OCI-LY7 (cell line): Measurements from ENCODE around the gene HDAC4. TPM values are rescaled to one million over a fixed set of nuclear protein-coding genes. Genes with fewer than 3 reads are reported as not detected.

Source experiments
- BruUV-seq: library from RNA; stranded (reverse); fragments of 400-500 nt; replicated peaks from 2 replicates; lab custom pipeline; 2021; lab: Mats Ljungman, UMichigan
- CTCF ChIA-PET: fragments of 300-600 bp; sonication (Branson Sonifier 250); formaldehyde crosslinking; loops from one replicate; lab custom pipeline; 2022; ENCODE audit warnings: antibody characterized with exemption; ENCODE audit not compliant: unreplicated experiment; lab: Charles Lee
- POLR2A ChIA-PET: fragments of 300-600 bp; sonication (Branson Sonifier 250); formaldehyde crosslinking; loops from one replicate; lab custom pipeline; 2022; ENCODE audit warnings: antibody characterized with exemption; lab: Charles Lee
- DNase-seq: peaks from one replicate; pipeline ENCODE4 v3.0.0-alpha.2; 2015; ENCODE audit warnings: low spot score
- H2AFZ ChIP-seq: fragments of 200-600 bp; sonication (generic), shearing (Covaris generic); 2 replicates; pipeline ENCODE4 v1.6.1; 2014; ENCODE audit warnings: mild to moderate bottlenecking, antibody characterized with exemption, low read length, moderate library complexity
- H3K27ac ChIP-seq: fragments of 200-600 bp; sonication (generic); 2 replicates; pipeline ENCODE4 v1.5.1; 2014; ENCODE audit warnings: mixed run types, low read depth, mild to moderate bottlenecking, moderate library complexity, low read length, inconsistent platforms; ENCODE audit not compliant: poor library complexity, severe bottlenecking
- H3K36me3 ChIP-seq: fragments of 200-600 bp; sonication (generic); 2 replicates; pipeline ENCODE4 v1.6.1; 2014; ENCODE audit warnings: mild to moderate bottlenecking, antibody characterized with exemption, low read length, moderate library complexity, mixed read lengths; ENCODE audit not compliant: insufficient read depth
- H3K4me1 ChIP-seq: fragments of 200-600 bp; sonication (generic); 2 replicates; pipeline ENCODE4 v1.5.1; 2014; ENCODE audit warnings: mild to moderate bottlenecking, low read length; ENCODE audit not compliant: insufficient read depth, poor library complexity, severe bottlenecking
- H3K4me2 ChIP-seq: fragments of 200-600 bp; sonication (generic); 2 replicates; pipeline ENCODE4 v1.6.1; 2014; ENCODE audit warnings: mild to moderate bottlenecking, low read length
- H3K4me3 ChIP-seq: fragments of 200-600 bp; sonication (generic); 2 replicates; pipeline ENCODE4 v1.5.1; 2014; ENCODE audit warnings: mild to moderate bottlenecking, low read depth, low read length; ENCODE audit not compliant: poor library complexity, severe bottlenecking
- H3K79me2 ChIP-seq: fragments of 200-600 bp; sonication (generic); 2 replicates; pipeline ENCODE4 v1.6.1; 2016; ENCODE audit warnings: low read depth, mild to moderate bottlenecking, low read length, moderate library complexity, mixed read lengths; ENCODE audit not compliant: insufficient read depth
- H3K9me2 ChIP-seq: fragments of 200-600 bp; sonication (generic); 2 replicates; pipeline ENCODE4 v1.6.1; 2016; ENCODE audit warnings: mild to moderate bottlenecking, low read length, mixed read lengths; ENCODE audit not compliant: insufficient read depth
- H3K9me3 ChIP-seq: fragments of 200-600 bp; sonication (generic); 2 replicates; pipeline ENCODE4 v1.6.1; 2014; ENCODE audit warnings: mild to moderate bottlenecking, mixed run types, low read length, mixed read lengths
- H4K20me1 ChIP-seq: fragments of 200-600 bp; sonication (generic); 2 replicates; pipeline ENCODE4 v1.6.1; 2014; ENCODE audit warnings: mild to moderate bottlenecking, antibody characterized with exemption, low read length, moderate library complexity, mixed read lengths; ENCODE audit not compliant: insufficient read depth
- EZH2phosphoT487 ChIP-seq: fragments of 200-600 bp; sonication (generic); IDR thresholded peaks from 2 replicates; pipeline ENCODE4 v1.6.1; 2018; ENCODE audit warnings: low read depth, borderline replicate concordance, mild to moderate bottlenecking, mixed run types, antibody characterized with exemption, low read length, moderate library complexity, mixed read lengths
- intact Hi-C: fragments of 100-400 bp; cut with micrococcal nuclease; formaldehyde crosslinking; loops from one replicate; pipeline ENCODE4 v1.10.0; 2022; ENCODE audit not compliant: unreplicated experiment
- total RNA-seq, 2 experiments: library from RNA; depleted of rRNA in 1 of 2; stranded (reverse); fragments of >200 nt in 1 of 2; shearing (Covaris generic) in 1 of 2; gene quantifications; 2 replicates each; pipeline ENCODE4 v1.2.3, GENCODE V29; 2014 to 2022
- TF ChIP-seq, protein P1 (sequence below): fragments of 200-600 bp; sonication (generic); conservative IDR thresholded peaks from 2 replicates; pipeline ENCODE4 v1.5.1; 2014; ENCODE audit warnings: mild to moderate bottlenecking, antibody characterized with exemption, low read length, moderate library complexity, mixed read lengths

HDAC4 gene
- total RNA-seq, 2 experiments from 2014 or later: 10.2 to 20.6 TPM

GRCh38 chr2:239330836-239331235 lies 70.0 kb downstream of the HDAC4 start:
- H3K79me2 ChIP-seq: no peaks in the 10 kb centered on the region
- no TSS peak for BruUV-seq
- ChIA-PET POLR2A (no interaction called here), CTCF (no interaction called here)
- no peak overlapping the region for H3K27ac ChIP-seq
- H2AFZ ChIP-seq: no peak overlapping the region
- H4K20me1 ChIP-seq: no peaks in the 10 kb centered on the region
- H3K36me3 ChIP-seq: no peaks in the 10 kb centered on the region
- no peak for DNase-seq
- no peak overlapping the region for H3K4me3 ChIP-seq
- no peaks in the 10 kb centered on the region for H3K9me3 ChIP-seq
- TF ChIP-seq EZH2phosphoT487: no peak
- TF ChIP-seq, protein P1, sequence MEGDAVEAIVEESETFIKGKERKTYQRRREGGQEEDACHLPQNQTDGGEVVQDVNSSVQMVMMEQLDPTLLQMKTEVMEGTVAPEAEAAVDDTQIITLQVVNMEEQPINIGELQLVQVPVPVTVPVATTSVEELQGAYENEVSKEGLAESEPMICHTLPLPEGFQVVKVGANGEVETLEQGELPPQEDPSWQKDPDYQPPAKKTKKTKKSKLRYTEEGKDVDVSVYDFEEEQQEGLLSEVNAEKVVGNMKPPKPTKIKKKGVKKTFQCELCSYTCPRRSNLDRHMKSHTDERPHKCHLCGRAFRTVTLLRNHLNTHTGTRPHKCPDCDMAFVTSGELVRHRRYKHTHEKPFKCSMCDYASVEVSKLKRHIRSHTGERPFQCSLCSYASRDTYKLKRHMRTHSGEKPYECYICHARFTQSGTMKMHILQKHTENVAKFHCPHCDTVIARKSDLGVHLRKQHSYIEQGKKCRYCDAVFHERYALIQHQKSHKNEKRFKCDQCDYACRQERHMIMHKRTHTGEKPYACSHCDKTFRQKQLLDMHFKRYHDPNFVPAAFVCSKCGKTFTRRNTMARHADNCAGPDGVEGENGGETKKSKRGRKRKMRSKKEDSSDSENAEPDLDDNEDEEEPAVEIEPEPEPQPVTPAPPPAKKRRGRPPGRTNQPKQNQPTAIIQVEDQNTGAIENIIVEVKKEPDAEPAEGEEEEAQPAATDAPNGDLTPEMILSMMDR: no peak
- intact Hi-C loops: no loop called here
- no peaks in the 10 kb centered on the region for H3K4me1 ChIP-seq
- H3K4me2 ChIP-seq: no peak overlapping the region
- H3K9me2 ChIP-seq: no peaks in the 10 kb centered on the region

- H3K4me2 ChIP-seq: no peak overlapping the region
- H3K9me3 ChIP-seq: no peaks in the 10 kb centered on the region
- no peaks in the 10 kb centered on the region for H3K36me3 ChIP-seq
- H3K9me2 ChIP-seq: no peaks in the 10 kb centered on the region
- intact Hi-C loops: no loop called here
- H2AFZ ChIP-seq: no peak overlapping the region
- TF ChIP-seq EZH2phosphoT487: no peak
- TF ChIP-seq, protein P1: no peak
- no peaks in the 10 kb centered on the region for H3K79me2 ChIP-seq
- ChIA-PET CTCF (no interaction called here), POLR2A (no interaction called here)
- BruUV-seq: no TSS peak
- H3K27ac ChIP-seq: no peak overlapping the region
- no peak for DNase-seq
- H4K20me1 ChIP-seq: no peaks in the 10 kb centered on the region
- no peak overlapping the region for H3K4me3 ChIP-seq
- no peaks in the 10 kb centered on the region for H3K4me1 ChIP-seq
These were observed 70.7 kb downstream of the HDAC4 start for GRCh38 chr2:239329972-239330572.

GRCh38 chr2:239329284-239329971 lies 71.4 kb downstream of the HDAC4 start:
- TF ChIP-seq EZH2phosphoT487: no peak
- TF ChIP-seq, protein P1: no peak
- H3K27ac ChIP-seq: no peak overlapping the region
- H3K9me2 ChIP-seq: no peaks in the 10 kb centered on the region
- BruUV-seq: no TSS peak
- H3K4me1 ChIP-seq: no peaks in the 10 kb centered on the region
- CTCF ChIA-PET: no interaction called here
- intact Hi-C loops: no loop called here
- no peak overlapping the region for H3K4me3 ChIP-seq
- no peak overlapping the region for H2AFZ ChIP-seq
- H3K36me3 ChIP-seq: no peaks in the 10 kb centered on the region
- no peak for DNase-seq
- no peaks in the 10 kb centered on the region for H3K79me2 ChIP-seq
- no peaks in the 10 kb centered on the region for H3K9me3 ChIP-seq
- H3K4me2 ChIP-seq: no peak overlapping the region
- POLR2A ChIA-PET: no interaction called here
- H4K20me1 ChIP-seq: no peaks in the 10 kb centered on the region
